ENCODE data around the gene KCNK15.

Gene KCNK15

DNA sequence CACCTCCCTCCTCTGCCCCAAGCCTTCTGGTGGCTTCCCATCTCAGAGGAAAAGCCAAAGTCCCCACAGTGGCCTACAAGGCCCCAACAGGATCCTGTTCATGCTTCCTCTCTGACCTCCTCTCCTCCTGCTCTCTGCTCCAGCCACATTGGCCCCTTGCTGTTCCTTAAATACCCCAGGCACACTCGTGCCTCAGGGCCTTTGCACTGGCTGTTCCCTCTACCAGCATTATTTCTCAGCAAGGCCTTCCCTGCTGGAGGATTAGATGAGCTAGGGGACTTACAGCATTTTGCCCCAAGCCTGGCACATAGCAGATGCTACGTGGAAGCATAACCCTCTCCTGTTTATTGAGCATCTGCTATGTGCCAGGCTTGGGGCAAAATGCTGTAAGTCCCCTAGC lies 22.7 kb upstream of the KCNK15 start:
- H3K4me1 ChIP-seq (ENCODE audit: insufficient read depth, low read length, severe bottlenecking) = no peaks in the 10 kb centered on the region
- no peaks in the 10 kb centered on the region for H3K36me3 ChIP-seq (ENCODE audit: insufficient read depth, low read length)
- H3K9me2 ChIP-seq (ENCODE audit: low read depth, low read length) = no peaks in the 10 kb centered on the region
- no peak overlapping the region for H3K27ac ChIP-seq (ENCODE audit: low read depth, low read length, poor library complexity, severe bottlenecking)
- peaks cover 6% of the 10 kb centered on the region; the same call in 1 of the 2 replicates for H3K27me3 ChIP-seq (ENCODE audit: insufficient read depth, low read length)
- no peaks in the 10 kb centered on the region for H3K79me2 ChIP-seq (ENCODE audit: insufficient read depth, low read length)
- H3K4me2 ChIP-seq (ENCODE audit: low read length) = no peak overlapping the region
- H4K20me1 ChIP-seq (ENCODE audit: insufficient read depth, low read length) = no peaks in the 10 kb centered on the region
- H3F3A ChIP-seq (ENCODE audit: insufficient read depth, low read length) = no peaks in the 10 kb centered on the region
- TF ChIP-seq, protein P1, sequence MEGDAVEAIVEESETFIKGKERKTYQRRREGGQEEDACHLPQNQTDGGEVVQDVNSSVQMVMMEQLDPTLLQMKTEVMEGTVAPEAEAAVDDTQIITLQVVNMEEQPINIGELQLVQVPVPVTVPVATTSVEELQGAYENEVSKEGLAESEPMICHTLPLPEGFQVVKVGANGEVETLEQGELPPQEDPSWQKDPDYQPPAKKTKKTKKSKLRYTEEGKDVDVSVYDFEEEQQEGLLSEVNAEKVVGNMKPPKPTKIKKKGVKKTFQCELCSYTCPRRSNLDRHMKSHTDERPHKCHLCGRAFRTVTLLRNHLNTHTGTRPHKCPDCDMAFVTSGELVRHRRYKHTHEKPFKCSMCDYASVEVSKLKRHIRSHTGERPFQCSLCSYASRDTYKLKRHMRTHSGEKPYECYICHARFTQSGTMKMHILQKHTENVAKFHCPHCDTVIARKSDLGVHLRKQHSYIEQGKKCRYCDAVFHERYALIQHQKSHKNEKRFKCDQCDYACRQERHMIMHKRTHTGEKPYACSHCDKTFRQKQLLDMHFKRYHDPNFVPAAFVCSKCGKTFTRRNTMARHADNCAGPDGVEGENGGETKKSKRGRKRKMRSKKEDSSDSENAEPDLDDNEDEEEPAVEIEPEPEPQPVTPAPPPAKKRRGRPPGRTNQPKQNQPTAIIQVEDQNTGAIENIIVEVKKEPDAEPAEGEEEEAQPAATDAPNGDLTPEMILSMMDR (IDR thresholded peaks at IDR 0.05; ENCODE audit: low read length) = no peak
- TF ChIP-seq EZH2 (IDR thresholded peaks at IDR 0.05; ENCODE audit: borderline replicate concordance, low read length) = no peak
- no peak overlapping the region for H3K9ac ChIP-seq (ENCODE audit: low read length)
- H3K9me3 ChIP-seq (ENCODE audit: low read length) = no peaks in the 10 kb centered on the region
- H2AFZ ChIP-seq (ENCODE audit: low read length) = no peak overlapping the region
- no peak overlapping the region for H3K4me3 ChIP-seq (ENCODE audit: low read depth, low read length, poor library complexity, severe bottlenecking)

DNA sequence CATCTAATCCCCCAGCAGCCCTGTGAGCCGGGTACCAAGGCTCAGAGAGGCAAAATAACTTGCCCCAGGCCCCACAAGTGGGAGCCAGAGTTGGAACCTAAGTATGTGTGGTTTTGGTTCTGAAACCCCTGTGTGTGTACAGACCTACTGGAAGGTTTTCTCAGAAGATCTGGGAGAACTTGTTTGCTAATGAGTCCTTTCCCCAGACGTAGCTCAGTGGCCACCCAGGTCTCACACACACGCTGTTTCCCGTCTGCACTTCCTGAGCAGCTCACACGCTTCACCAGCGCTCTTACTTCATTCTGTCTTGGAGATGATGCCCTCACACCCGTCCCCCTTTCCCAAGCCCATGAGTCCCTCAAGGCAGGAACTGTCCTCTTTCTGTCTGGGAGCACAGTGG lies 22.3 kb upstream of the KCNK15 start:
- Histone ChIP-seq H3K27ac (ENCODE audit: low read depth, low read length, poor library complexity, severe bottlenecking) (no peak overlapping the region), H3K9ac (ENCODE audit: low read length) (no peak overlapping the region), H3K4me3 (ENCODE audit: low read depth, low read length, poor library complexity, severe bottlenecking) (no peak overlapping the region), H3K36me3 (ENCODE audit: insufficient read depth, low read length) (no peaks in the 10 kb centered on the region), H3K79me2 (ENCODE audit: insufficient read depth, low read length) (no peaks in the 10 kb centered on the region), H3K9me2 (ENCODE audit: low read depth, low read length) (no peaks in the 10 kb centered on the region), H3K4me1 (ENCODE audit: insufficient read depth, low read length, severe bottlenecking) (no peaks in the 10 kb centered on the region), H3K9me3 (ENCODE audit: low read length) (no peaks in the 10 kb centered on the region), H3K4me2 (ENCODE audit: low read length) (no peak overlapping the region), H3F3A (ENCODE audit: insufficient read depth, low read length) (no peaks in the 10 kb centered on the region), H4K20me1 (ENCODE audit: insufficient read depth, low read length) (no peaks in the 10 kb centered on the region), H3K27me3 (ENCODE audit: insufficient read depth, low read length) (peaks cover 6% of the 10 kb centered on the region; the same call in 1 of the 2 replicates), H2AFZ (ENCODE audit: low read length) (no peak overlapping the region)
- TF ChIP-seq, protein P1 (IDR thresholded peaks at IDR 0.05; ENCODE audit: low read length) = no peak
- no peak for TF ChIP-seq EZH2 (IDR thresholded peaks at IDR 0.05; ENCODE audit: borderline replicate concordance, low read length)

GRCh38 chr20:44723798-44724362 lies 21.8 kb upstream of the KCNK15 start:
- Histone ChIP-seq H3K27ac (ENCODE audit: low read depth, low read length, poor library complexity, severe bottlenecking) (no peak overlapping the region), H4K20me1 (ENCODE audit: insufficient read depth, low read length) (no peaks in the 10 kb centered on the region), H3K79me2 (ENCODE audit: insufficient read depth, low read length) (no peaks in the 10 kb centered on the region), H3K4me1 (ENCODE audit: insufficient read depth, low read length, severe bottlenecking) (no peaks in the 10 kb centered on the region), H3K9me3 (ENCODE audit: low read length) (no peaks in the 10 kb centered on the region), H3K9ac (ENCODE audit: low read length) (no peak overlapping the region), H3K4me3 (ENCODE audit: low read depth, low read length, poor library complexity, severe bottlenecking) (no peak overlapping the region), H3K9me2 (ENCODE audit: low read depth, low read length) (no peaks in the 10 kb centered on the region), H2AFZ (ENCODE audit: low read length) (no peak overlapping the region), H3K4me2 (ENCODE audit: low read length) (no peak overlapping the region), H3K27me3 (ENCODE audit: insufficient read depth, low read length) (peaks cover 6% of the 10 kb centered on the region; the same call in 1 of the 2 replicates), H3F3A (ENCODE audit: insufficient read depth, low read length) (no peaks in the 10 kb centered on the region), H3K36me3 (ENCODE audit: insufficient read depth, low read length) (no peaks in the 10 kb centered on the region)
- no peak for TF ChIP-seq EZH2 (IDR thresholded peaks at IDR 0.05; ENCODE audit: borderline replicate concordance, low read length)
- TF ChIP-seq, protein P1 (IDR thresholded peaks at IDR 0.05; ENCODE audit: low read length) = no peak

All from OCI-LY1 (cell line).